GM21825 (cell line): ENCODE measurements around the gene S1PR3.
"Not testable (repeated sequence)": the region's sequence is repeated elsewhere in the genome, so short reads cannot be mapped to it uniquely, and the experiment has no call there.

Experiments used
- ATAC-seq: cut with Tn5 transposase; IDR thresholded peaks from one replicate; pipeline ENCODE4 v1.9.1; 2021; ENCODE audit warnings: mild to moderate bottlenecking, moderate library complexity; ENCODE audit not compliant: unreplicated experiment

Gene S1PR3

GRCh38 chr9:88991066-88992034, at the start of gene S1PR3:
Gene S1PR3 (plus strand): TSS chr9:88991468. CDS start chr9:89001201, 9,733 bp downstream.
- no peak for ATAC-seq

- not testable (repeated sequence) for ATAC-seq
These were observed 49.7 kb upstream of the S1PR3 start for GRCh38 chr9:88941586-88941985.

GRCh38 chr9:88942411-88942810, 48.9 kb upstream of the S1PR3 start:
- no peak for ATAC-seq

GRCh38 chr9:88945636-88946333, 45.5 kb upstream of the S1PR3 start:
- ATAC-seq = no peak

- no peak for ATAC-seq
These were observed 43.4 kb upstream of the S1PR3 start for GRCh38 chr9:88947581-88948573.

- no peak for ATAC-seq
These were observed 41.8 kb upstream of the S1PR3 start for GRCh38 chr9:88949425-88949824.

GRCh38 chr9:88949961-88950340, 41.3 kb upstream of the S1PR3 start:
- no peak for ATAC-seq

GRCh38 chr9:88950341-88951154, 40.7 kb upstream of the S1PR3 start:
- no peak for ATAC-seq

- ATAC-seq = no peak
These were observed 40.1 kb upstream of the S1PR3 start for GRCh38 chr9:88951155-88951542.

GRCh38 chr9:88952086-88952615, 39.1 kb upstream of the S1PR3 start:
- ATAC-seq = no peak

- no peak for ATAC-seq
These were observed 38.3 kb upstream of the S1PR3 start for GRCh38 chr9:88952976-88953375.

- ATAC-seq = no peak
These were observed 37.8 kb upstream of the S1PR3 start for GRCh38 chr9:88953381-88954029.

- ATAC-seq = no peak
These were observed 37.2 kb upstream of the S1PR3 start for GRCh38 chr9:88954066-88954465.

- no peak for ATAC-seq
These were observed 33.7 kb upstream of the S1PR3 start for GRCh38 chr9:88957526-88957925.

- ATAC-seq = no peak
These were observed 31.4 kb upstream of the S1PR3 start for GRCh38 chr9:88959727-88960469.

- no peak for ATAC-seq
These were observed 30.6 kb upstream of the S1PR3 start for GRCh38 chr9:88960632-88961031.

GRCh38 chr9:88965473-88965872, 25.8 kb upstream of the S1PR3 start:
- no peak for ATAC-seq

- no peak for ATAC-seq
These were observed 24.2 kb upstream of the S1PR3 start for GRCh38 chr9:88966894-88967676.
